ELF-1 (cell line): ENCODE data around the gene CHST8.

Experiments used
- DNase-seq: peaks from one replicate; pipeline ENCODE4 v3.0.0-alpha.2; 2016; ENCODE audit warnings: low read depth, low spot score

CHST8 gene

DNA sequence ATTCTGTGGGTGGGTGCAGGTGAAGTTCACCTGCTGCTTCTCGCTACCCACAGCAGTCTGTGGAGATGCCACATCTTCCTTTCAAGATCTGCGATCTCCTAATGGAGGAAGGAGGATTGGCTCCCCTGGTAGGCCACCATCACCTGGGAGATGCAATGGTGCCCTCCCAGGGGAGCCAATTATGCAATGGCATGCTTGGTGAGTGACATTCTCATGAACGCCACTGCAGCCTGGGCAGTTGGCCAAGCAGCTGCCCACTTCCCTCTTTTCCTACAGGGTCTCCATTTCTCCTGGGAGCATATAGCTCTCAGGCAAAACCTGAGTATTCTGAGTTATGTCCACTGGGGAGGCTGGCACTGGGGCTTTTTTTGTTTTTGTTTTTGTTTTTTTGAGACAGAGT is 91.4 kb downstream of the CHST8 start:
- no peak for DNase-seq

DNA sequence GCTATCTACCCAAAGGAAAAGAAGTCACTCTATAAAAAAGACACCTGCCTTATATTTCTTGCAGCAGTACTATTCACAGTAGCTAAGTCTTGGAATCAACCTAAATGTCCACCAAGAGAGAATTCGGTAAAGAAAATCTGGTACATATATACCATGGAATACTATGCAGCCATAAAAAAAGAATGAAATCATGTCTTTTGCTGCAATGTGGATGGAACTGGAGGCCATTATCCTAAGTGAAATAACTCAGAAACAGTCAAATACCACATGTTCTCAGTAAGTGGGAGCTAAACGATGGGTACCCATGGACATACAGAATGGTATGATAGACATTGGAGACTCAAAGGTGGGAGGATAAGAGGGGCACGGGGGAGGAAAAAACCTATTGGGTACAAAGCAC is 92.4 kb downstream of the CHST8 start:
- no peak for DNase-seq

DNA sequence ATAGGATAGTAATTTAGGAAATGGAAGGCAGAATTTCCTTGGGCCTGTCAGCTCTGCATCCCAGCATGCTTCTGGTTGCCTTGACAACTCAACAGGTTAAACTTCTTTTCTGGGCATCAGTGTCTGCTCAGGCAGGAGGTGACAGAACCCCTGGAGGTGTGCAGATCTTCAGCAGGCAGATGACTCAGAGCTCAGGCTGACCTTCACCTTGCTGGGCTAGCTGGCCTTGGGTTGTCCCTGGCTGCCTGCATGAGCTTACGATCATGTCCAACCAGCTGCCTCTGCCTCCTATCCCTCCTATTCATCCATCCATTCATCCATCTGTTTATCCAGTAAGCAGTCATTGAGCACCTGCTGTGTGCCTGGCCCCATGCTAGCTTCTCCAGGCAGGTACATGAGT is 93.7 kb downstream of the CHST8 start:
- DNase-seq = peak; percentile 6

DNA sequence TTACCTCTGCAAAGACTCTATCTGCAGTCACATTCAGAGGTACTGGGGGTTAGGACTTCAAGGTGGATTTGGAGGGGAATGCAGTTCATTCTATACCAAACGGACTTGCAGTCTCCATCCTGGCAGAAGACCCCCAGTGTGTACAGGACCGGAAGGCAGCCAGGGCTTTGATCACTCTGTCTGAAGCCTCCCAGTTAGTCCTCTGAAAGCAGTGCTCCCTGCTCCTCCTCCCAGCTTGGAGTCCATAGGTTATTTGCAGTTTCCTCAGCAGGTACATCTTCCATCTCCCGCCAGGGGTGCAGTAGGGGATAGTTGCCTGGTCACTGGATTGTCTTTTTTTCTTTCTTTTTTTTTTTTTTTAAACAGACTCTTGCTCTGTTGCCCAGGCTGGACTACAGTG is 96.1 kb downstream of the CHST8 start:
- DNase-seq = no peak

DNA sequence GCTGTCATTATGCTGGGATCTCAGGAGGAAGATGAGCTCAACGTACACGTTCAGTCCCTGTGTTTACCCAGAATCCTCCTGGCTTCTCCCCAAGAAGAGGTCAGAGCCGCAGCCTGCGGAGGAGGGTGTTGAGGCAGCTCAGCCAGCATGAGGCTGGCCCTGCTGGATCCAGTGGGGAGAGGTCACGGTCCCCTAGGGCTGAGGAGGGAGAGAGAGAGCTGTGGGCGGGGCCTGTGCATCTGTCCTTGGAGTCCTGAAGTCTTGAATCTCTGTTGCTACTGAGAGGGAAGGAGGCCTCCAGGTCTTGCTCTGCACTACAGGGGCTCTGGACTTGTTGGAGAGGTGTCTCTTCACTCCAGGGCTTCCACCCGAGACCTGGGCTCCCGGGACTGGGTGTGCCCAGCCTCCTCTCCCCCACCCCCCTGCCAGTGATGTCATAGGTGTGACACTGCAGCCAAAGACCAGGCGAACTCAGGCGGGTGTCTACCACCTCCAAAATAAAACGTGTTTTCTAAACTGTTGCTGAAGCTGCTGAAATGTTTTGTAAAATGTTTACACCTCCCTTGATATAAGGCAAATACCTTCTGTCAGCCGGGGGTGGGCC is 97.0 kb downstream of the CHST8 start:
- peak; percentile 8 for DNase-seq

DNA sequence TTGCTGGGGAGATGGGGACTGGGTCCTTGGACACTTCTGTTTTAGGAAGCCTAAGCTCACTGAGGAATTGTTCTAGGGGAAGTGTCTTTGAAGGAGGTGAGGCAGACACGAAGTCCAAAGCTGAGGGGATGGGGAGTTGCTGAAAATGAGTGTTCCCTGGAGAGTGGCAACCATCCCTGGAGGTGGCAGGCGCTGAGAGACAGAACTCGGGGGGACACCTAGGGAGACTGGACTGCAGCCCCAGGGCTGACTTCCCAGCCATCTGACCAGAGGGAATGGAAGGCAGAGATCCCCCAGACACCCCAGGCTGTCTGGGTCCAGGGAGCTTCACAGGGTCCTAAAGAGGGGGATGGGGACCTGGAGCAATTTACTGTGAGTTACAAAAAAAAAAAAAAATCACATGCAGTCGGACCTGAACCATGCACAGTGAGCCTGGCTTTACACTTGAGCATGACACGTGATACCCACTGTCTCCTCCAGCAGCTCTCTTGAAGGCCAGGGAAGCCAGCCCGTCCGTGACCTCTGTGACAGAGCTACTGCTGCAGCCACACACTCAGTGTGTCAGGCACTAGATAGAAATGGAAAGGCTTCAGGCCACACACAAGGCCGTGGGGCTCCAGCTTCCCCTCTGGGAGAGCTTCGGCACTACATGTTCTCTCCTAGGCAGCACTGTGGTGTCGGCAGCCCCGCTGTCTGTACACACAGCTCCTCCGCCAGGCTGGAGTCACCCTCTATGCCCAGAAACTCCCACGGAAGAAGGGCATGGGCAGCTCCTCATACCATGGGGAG is 97.8 kb downstream of the CHST8 start:
- DNase-seq = no peak

DNA sequence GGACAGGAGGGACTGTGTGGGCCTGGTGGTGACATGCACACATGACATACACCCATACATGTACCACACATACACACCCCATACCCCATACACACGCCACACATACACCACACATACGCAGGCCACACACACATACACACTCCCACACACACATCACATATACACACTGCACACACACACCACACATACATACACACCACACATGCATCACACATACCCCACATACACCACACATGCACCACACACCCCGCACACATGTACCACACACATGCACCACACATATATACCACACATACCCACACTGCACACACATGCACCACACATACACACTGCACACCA is 98.4 kb downstream of the CHST8 start:
- no peak for DNase-seq

DNA sequence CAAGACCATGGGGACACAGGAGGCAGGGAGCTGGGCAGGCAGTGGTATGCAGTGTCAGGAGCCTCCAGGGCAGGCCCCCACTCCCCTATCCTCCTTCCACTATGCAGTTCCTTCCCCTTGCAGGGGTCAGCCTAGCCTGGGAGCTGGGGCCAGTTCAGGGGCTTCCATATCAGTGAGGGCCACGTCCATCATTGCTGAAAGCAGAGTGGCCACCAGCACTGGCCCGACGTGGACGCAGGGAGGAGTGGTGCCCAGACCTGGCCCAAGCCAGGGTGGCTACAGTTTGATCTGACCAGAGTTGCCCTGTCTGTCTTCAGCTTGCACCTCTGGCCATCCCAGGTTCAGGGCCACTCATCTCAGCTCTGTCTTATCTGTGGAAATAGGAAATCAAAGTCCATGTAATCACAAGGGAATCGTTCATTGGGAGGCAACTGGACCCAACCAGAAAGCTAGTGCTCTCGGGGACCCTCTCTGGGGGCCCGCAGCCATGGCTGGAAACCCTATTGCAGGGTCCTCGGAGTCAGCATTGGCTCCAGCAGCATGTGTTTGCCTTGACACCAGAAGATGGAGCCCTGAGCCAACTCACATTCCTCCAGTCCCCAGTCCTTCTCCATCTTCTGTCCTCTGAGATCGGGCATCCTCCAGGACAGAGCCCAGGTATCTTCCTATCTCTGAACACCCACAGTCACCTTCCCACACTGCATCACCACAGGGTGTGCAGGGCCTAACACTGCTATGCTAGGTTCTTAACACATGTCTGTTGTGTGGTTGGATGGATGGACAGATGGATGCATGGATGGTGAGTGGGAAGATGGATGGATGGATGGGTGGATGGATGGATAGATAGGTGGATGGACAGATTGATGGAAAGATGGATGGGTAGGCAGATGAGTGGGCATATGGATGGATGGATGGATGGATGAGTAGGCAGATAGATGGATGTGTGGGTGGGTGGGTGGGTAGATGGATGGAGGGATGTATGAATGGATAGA is 99.2 kb downstream of the CHST8 start:
- DNase-seq = no peak

DNA sequence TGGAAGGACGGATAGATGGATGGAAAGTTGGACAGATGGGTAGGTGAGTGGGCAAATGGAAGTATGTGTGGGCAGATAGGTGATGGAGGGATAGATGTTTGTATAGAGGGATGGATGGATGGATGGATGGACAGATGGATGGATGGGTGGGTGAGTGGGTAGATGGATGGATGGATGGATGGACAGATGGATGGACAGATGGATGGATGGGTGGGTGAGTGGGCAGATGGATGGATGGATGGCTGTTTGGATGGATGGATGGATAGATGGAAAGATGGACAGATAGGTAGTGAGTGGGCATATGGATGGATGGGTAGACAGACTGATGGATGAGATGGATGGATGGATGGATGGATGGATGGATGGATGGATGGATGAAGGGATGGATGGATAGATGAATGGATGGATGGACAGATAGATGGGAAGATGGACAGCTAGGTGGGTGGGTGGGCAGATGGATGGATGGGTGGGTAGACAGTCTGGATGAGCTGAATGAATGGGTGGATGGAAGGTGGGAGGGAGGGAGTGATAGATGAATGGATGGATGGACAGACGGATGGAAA is 100.1 kb downstream of the CHST8 start:
- DNase-seq = no peak

DNA sequence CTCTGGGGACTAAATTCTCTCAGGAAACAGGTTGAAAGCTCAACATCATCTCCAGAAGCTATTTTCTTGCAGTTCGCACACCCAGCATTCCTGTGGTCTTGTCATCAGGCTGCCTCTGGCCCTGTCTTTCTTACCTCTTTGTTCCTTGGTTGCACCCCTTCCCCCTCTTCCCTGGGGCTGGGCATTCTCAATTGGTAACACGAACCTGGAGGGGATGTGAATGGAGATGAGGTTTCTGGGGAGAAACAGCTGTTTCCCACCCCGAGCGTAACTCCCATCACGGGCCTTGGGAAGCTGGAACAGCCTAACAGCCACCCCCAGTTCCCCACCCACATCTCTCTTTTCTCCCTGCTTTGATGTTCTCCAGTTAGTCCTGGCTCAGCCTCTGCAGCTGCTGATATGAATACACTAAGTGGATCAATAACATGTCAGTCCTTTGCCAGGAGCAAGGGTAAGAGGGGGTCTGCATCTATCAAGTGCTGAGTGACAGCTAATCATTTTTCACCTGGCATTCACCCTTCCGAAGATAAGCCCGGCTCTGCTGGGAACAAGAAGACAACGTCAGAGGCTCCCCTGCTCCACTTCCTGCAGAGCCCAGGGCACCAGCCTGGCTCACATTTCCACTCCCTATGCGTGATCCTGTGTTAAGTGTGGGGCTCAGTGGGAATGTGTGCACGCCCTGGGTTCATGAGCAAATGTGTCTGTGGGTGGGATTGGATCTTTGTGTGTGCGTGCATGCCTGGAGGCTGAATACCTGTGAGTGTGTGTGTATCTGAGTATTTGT is 100.9 kb downstream of the CHST8 start:
- peak; percentile 13 for DNase-seq

DNA sequence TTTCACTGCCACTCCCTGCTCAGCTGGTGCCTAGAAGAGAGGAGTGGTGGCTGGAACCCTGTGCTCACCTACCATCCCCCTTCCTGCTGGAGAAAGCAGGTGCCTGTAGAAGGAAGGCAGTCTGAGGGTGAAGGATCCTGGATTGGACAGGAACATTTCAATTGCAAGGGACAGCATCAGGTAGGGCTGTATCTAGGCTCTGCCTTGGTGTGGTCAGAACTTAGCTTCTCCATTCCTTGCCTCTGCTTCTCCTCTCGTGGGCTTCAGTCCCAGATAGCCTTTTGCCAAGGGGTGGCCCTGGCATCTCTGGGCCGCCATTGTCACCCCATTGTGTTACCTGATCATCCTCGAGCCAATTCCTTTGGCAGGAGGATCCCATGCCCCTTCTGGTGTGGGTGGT is 101.8 kb downstream of the CHST8 start:
- no peak for DNase-seq

DNA sequence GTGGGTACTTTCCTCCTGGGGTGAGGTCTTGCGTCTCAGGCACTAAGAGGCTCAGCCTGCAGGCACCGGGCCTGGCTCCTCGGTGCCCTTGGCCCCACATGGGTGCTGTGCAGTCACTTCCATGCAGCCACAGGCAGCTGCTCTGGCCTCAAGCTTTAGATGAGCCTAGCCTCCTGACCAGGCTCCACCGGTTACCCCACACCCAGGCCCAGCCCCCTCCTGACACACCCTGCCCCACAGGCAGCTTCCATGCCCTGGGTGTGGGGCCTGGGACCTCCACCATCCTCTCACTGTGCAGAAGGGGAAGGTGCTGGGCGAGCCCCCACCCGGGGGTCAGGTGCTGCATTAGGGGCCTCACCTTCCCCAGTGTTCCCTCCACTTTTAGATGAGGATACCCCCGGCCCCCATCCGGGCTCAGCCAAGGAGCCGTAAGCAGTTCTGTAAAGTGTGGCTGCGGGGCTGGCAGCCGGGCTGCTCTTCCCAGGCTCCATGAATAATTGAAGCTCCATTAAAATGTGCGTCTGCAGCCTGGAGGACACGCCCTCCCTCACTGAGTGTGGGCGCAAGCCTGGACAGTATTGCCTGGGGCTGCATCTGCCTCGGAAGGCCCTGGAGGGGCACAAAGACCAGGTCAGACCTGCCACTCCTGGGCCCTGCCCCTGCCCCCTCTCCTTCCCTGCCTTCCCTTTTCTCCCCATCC is 102.4 kb downstream of the CHST8 start:
- DNase-seq = peak; percentile 49

DNA sequence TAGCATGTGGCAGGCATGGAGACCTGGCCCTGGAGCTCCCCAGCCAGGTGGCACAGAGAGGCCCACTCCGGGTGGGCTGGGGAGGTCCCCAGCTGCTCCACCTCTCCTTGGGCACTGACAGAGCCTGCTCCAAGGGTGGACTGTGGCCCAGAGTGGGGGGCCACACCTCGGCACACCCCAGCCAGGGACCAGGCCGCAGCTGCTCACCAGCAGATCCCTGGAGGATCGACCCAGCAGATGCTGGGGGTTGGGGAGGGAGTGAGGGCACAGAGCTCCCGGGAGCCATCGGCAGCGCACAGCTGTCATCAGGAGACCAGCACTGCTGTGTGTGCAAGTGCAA is 102.9 kb downstream of the CHST8 start:
- no peak for DNase-seq

DNA sequence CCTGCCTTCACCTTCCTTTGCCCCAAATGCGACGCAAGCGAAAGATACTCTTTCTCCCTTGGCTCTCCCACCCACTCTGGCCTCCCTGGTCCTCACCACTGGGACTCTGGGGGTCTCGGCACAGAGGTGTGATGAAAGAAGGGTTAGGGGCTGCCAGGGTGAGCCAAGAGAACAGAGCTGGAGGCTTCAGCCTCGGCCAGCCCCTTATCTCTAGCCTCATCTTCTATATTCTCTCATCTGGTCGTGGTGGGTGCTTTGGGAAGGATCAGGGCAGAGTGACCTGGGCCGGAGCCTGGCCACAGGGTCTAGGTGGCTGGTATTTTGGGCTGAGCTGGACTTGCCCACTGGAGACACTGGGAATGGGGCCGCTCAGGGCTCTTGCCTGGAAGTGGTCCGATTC is 103.8 kb downstream of the CHST8 start:
- DNase-seq = no peak

DNA sequence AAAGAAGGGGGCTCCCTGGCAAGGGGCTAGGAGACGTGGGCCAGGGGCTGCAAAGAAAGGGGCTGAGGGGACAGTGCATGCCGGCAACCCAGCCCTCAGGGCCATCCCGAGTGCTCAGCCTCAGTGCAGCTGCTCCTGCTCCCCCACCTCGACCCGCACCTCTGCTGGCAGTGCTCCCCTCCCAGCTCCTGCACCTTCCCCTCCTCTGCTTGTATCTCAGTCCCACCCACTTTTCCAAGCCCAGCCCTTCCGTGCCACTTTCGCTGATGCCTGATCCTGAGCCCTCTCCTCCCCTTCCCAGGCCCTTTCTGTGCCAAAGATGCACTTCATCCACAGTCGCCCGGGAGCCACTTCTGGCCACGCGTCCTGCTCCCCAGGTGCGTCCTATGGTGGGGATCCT is 105.0 kb downstream of the CHST8 start:
- DNase-seq = no peak

DNA sequence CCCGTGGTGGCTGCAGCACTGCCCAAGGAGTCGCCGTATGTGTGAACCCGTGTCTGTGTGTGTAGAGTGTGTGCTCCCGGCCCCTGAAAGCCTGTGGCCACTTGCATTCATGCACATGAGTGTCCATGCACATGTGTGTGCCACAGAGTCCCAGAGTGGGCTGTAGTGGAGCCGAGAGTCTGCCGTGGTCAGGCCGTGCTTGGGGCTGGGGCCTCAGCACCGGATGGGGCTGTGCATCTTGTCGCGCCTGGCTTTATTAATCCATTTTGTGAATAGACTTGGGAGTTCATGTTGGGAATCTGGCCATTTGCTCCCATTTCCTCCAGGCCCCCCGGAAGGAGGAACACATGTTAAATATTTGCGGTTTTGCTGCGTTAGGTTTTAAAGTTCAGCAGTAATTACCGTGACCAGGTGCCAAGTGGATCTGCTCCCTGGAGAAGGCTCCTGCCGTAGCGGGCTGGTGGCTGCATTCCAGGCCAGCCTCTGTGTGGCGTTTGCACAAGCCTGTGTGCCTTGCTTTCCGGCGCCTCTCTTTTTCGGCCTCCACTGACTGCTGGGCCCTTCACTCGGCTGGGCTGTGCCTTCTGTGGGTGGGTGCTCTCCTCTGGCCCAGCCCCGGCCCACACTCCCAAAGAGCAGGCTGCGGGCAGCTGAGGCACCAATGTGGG is 105.7 kb downstream of the CHST8 start:
- no peak for DNase-seq

DNA sequence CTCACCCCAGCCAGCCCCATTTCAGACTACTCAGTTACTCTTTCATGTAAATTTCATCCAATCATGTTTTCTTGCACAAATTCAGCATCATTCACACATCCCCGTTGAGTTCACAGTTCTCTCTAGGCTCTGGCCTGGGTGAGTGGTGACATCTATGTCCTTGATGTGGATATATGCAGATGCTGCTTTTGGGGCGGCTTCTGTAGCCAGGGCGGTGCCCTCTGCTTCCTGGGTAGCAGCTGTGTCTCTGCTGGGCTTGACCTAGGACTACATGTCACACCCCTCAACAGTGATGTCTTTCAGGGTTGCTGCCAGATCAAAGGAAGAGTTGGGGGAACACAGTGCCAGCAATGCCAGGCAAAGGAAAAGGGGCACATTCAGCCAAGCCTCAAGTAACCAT is 106.4 kb downstream of the CHST8 start:
- no peak for DNase-seq

DNA sequence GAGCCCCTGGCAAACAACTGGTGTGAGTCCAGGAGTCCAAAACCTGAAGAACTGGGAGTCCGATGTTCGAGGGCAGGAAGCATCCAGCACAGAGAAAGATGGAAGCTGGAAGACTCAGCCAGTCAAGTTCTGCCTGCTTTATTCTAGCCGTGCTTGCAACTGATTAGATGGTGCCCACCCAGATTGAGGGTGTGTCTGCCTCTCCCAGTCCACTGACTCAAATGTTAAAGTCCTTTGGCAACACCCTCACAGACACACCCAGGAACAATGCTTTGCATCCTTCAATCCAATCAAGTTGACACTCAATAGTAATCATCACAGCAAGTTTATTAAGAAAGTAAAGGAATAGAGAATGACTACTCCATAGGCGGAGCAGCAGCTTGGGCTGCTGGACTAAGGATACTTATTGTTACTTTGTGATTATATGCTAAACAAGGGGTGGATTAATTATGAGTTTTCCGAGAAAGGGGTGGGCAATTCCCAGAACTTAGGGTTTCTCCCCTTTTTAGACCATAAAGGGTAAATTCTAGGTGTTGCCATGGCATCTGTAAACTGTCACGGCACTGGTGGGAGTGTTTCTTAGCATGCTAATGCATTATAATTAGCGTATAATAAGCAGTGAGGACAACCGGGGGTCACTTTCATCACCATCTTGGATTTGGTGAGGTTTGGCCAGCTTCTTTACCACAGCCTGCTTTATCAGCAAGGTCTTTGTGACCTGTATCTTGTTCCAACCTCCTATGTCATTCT is 109.3 kb downstream of the CHST8 start:
- no peak for DNase-seq

DNA sequence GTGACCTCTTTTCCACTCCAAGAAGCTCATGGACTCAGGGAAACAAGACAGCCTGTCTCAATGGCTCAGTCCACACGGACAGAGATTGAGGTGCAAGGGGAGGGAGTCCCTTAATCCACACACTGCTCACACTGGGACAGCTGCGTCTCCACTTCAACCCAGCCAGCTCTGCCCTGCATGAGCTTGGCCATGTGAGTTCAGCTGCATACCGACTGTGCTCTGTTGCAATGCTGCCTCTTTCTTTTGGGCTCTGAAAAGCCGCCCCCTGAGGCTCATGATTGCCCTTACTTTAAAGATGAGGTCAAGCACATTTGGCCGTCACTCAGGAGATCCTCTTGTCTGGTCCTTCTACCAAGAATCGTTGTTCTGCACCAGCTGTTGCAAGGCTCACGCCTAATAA is 110.1 kb downstream of the CHST8 start:
- no peak for DNase-seq

DNA sequence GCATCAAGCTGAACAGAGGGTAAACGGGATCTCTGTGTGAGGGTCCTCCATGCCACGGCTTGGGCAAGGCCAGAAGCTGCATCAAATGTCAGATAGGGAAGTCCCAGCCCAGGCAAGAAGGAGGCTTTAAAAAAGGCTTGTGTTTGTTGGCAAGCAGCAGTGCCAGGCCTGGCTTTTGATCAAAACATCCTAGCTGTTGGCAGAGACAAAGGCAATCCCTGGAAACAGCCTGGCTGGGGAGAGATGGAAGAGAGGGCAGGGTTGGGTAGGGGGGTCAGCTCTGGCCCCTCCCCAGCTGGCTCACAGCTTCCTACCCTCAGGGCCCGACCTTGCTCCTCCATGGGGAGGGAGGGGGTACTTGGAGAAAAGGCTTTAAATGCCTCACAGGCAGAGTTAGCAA is 113.2 kb downstream of the CHST8 start:
- DNase-seq = no peak
